GM12878 (cell line): ENCODE data around the gene CD2AP. TPM values are rescaled to one million over a fixed set of nuclear protein-coding genes. Genes with fewer than 3 reads are reported as not detected.

ENCODE experiments used
- CBX3 ChIP-seq: fragments of 200-600 bp; sonication (generic); IDR thresholded peaks from 2 replicates; pipeline ENCODE4 v1.6.1; 2016; ENCODE audit warnings: low read depth, borderline replicate concordance
- CHD1 ChIP-seq: IDR thresholded peaks from 2 replicates; pipeline ENCODE4 v1.6.1; 2012; ENCODE audit warnings: low read depth, low read length, improper control_type of control experiment
- IKZF1 ChIP-seq: fragments of 450-650 bp; conservative IDR thresholded peaks from 2 replicates; pipeline ENCODE4 v1.6.1; 2017; ENCODE audit warnings: antibody characterized with exemption, mild to moderate bottlenecking
- SKIL ChIP-seq: fragments of 450-650 bp; IDR thresholded peaks from 2 replicates; pipeline ENCODE4 v1.6.1; 2017; ENCODE audit warnings: mild to moderate bottlenecking, low read depth, inconsistent platforms; ENCODE audit not compliant: poor library complexity, severe bottlenecking
- TCF7 ChIP-seq: IDR thresholded peaks from 2 replicates; pipeline ENCODE4 v1.6.1; 2014; ENCODE audit warnings: antibody characterized with exemption, borderline replicate concordance
- polyA plus RNA-seq, 11 experiments: library from polyadenylated mRNA; depleted of rRNA in 4 of 11; unstranded in 6 of 11; stranded (reverse) in 5 of 11; fragments of >200 nt; fragmentation: Nextera tagmentation in 4 of 11; fragmentation: Illumina TruSeq in 1 of 11; extraction: Ambion mirVana in 4 of 11; extraction: Trizol in 1 of 11; gene quantifications; 1 replicate in 1 of 11; 2 replicates in 10 of 11; pipeline versions ENCODE4 v1.2.1 to v1.2.3, GENCODE V29; 2011 to 2016; ENCODE audit warnings: inconsistent platforms in 2 of 11, missing spikeins in 2 of 11, low read depth in 1 of 11
- total RNA-seq, 4 experiments: library from RNA; depleted of rRNA in 3 of 4; stranded (reverse); fragments of >200 nt in 3 of 4; fragmentation: Illumina TruSeq in 1 of 4; extraction: Trizol in 1 of 4; gene quantifications; 2 replicates each; pipeline versions ENCODE4 v1.2.1 to v1.2.3, GENCODE V29; 2013 to 2021
- TF ChIP-seq, protein P1 (sequence below): fragments of 150-350 bp; IDR thresholded peaks from 2 replicates; pipeline ENCODE4 v1.6.1; 2016; ENCODE audit warnings: low read depth, low read length
- TF ChIP-seq, protein P2 (sequence below): IDR thresholded peaks from 2 replicates; pipeline ENCODE4 v1.6.1; 2012; ENCODE audit warnings: low read depth, low read length, improper control_type of control experiment

CD2AP gene
- total and polyA plus RNA-seq, 10 of the 15 experiments (the other 5 are each of a cell fraction or from before 2014, with no cell fraction given), result 5.4 to 46.6 (median 20.9) TPM

DNA sequence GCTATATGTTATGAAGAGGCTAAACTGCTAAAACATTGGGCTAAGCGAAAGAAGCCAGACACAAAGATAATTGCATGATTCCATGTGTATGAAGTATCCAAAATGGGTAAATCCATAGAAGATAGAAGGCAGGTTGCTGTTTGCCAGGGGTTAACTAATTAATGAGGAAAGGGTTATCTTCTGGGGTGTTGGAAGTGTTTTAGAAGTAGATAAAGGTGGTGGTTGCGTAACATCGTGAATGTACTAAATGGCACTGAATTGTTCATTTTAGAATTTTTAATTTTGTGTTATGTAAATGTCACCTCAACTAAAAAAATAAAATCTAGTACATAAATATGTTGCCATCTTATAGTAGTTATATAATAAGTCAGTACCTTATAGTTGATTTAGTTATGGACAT lies 116.4 kb downstream of the CD2AP start (continued):
- TF ChIP-seq, protein P1, sequence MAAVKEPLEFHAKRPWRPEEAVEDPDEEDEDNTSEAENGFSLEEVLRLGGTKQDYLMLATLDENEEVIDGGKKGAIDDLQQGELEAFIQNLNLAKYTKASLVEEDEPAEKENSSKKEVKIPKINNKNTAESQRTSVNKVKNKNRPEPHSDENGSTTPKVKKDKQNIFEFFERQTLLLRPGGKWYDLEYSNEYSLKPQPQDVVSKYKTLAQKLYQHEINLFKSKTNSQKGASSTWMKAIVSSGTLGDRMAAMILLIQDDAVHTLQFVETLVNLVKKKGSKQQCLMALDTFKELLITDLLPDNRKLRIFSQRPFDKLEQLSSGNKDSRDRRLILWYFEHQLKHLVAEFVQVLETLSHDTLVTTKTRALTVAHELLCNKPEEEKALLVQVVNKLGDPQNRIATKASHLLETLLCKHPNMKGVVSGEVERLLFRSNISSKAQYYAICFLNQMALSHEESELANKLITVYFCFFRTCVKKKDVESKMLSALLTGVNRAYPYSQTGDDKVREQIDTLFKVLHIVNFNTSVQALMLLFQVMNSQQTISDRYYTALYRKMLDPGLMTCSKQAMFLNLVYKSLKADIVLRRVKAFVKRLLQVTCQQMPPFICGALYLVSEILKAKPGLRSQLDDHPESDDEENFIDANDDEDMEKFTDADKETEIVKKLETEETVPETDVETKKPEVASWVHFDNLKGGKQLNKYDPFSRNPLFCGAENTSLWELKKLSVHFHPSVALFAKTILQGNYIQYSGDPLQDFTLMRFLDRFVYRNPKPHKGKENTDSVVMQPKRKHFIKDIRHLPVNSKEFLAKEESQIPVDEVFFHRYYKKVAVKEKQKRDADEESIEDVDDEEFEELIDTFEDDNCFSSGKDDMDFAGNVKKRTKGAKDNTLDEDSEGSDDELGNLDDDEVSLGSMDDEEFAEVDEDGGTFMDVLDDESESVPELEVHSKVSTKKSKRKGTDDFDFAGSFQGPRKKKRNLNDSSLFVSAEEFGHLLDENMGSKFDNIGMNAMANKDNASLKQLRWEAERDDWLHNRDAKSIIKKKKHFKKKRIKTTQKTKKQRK, result no peak
- TF ChIP-seq, protein P2, sequence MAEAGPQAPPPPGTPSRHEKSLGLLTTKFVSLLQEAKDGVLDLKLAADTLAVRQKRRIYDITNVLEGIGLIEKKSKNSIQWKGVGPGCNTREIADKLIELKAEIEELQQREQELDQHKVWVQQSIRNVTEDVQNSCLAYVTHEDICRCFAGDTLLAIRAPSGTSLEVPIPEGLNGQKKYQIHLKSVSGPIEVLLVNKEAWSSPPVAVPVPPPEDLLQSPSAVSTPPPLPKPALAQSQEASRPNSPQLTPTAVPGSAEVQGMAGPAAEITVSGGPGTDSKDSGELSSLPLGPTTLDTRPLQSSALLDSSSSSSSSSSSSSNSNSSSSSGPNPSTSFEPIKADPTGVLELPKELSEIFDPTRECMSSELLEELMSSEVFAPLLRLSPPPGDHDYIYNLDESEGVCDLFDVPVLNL, result no peak
- TF ChIP-seq CBX3, result no peak
- no peak for TF ChIP-seq IKZF1
- no peak for TF ChIP-seq CHD1
- TF ChIP-seq SKIL, result no peak
- no peak for TF ChIP-seq TCF7
